K562 (cell line): ENCODE data around the gene USP48.

ENCODE experiments used
- EGR1 ChIP-seq: fragments of 450-650 bp; conservative IDR thresholded peaks from 2 replicates; pipeline ENCODE4 v1.6.1; 2017; ENCODE audit warnings: mild to moderate bottlenecking
- EZH2 ChIP-seq: IDR thresholded peaks from 2 replicates; pipeline ENCODE4 v1.6.1; 2012; ENCODE audit warnings: low read depth, mild to moderate bottlenecking, inconsistent platforms, low read length, borderline replicate concordance
- POLR2A ChIP-seq: fragments of 450-650 bp; conservative IDR thresholded peaks from 2 replicates; pipeline ENCODE4 v1.6.1; 2016
- ZBTB8A ChIP-seq: fragments of 450-650 bp; IDR thresholded peaks from 2 replicates; pipeline ENCODE4 v1.6.1; 2018; ENCODE audit warnings: mild to moderate bottlenecking, moderate library complexity; ENCODE audit not compliant: partially characterized antibody

DNA sequence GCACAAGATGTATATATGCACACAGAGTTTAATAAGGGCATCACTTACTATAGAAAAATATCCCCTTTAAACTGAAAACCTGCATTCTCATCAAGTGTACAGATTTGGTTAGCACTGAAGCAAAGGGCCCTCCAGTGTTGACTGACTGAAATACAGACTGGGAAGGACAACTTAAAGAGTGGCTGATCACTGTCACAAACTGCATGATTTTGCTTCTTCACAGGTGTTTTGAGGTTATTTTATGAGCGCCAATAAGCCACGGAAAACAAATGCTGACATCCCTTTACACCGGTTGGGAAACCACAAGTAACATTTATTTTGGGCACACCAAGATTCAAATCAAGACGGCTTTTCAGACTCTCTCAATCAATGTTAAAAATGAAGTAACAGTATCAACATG, 82.9 kb downstream of the USP48 start:
- TF ChIP-seq ZBTB8A (no peak), POLR2A (no peak), EGR1 (no peak), EZH2 (no peak)
